Endodermal cell (in vitro differentiated cells): ENCODE measurements around the gene ANKS3. TPM values are rescaled to one million over a fixed set of nuclear protein-coding genes. Genes with fewer than 3 reads are reported as not detected.

ENCODE experiments used
- DNase-seq: peaks from one replicate; pipeline ENCODE4 v3.0.0-alpha.2; 2017
- H3K27ac ChIP-seq: 2 replicates; pipeline ENCODE4 v1.5.1; 2013; ENCODE audit warnings: mild to moderate bottlenecking, low read depth, low read length, moderate library complexity
- H3K27me3 ChIP-seq: 2 replicates; pipeline ENCODE4 v1.6.1; 2013; ENCODE audit warnings: mild to moderate bottlenecking, low read length, moderate library complexity; ENCODE audit not compliant: insufficient read depth, control insufficient read depth, poor library complexity, severe bottlenecking
- H3K36me3 ChIP-seq: 2 replicates; pipeline ENCODE4 v1.7.0; 2013; ENCODE audit warnings: mild to moderate bottlenecking, low read length, moderate library complexity; ENCODE audit not compliant: control insufficient read depth, insufficient read depth
- H3K4me1 ChIP-seq: one replicate; pipeline ENCODE4 v1.7.0; 2013; ENCODE audit warnings: low read length; ENCODE audit not compliant: control insufficient read depth, insufficient read depth
- H3K4me3 ChIP-seq: 2 replicates; pipeline ENCODE4 v1.5.1; 2013; ENCODE audit warnings: mild to moderate bottlenecking, low read length, moderate library complexity
- H3K9ac ChIP-seq: 2 replicates; pipeline ENCODE4 v1.6.1; 2013; ENCODE audit warnings: mild to moderate bottlenecking, low read length, moderate library complexity; ENCODE audit not compliant: poor library complexity, severe bottlenecking; ENCODE audit errors: extremely low read depth
- H3K9me3 ChIP-seq: 2 replicates; pipeline ENCODE4 v1.6.1; 2013; ENCODE audit warnings: mild to moderate bottlenecking, low read length, moderate library complexity; ENCODE audit not compliant: control insufficient read depth
- H3K27ac Mint-ChIP-seq: 2 replicates; pipeline ENCODE4 v1.8.0; 2020; ENCODE audit warnings: mixed read lengths
- H3K27me3 Mint-ChIP-seq: 2 replicates; pipeline ENCODE4 v1.8.0; 2021; ENCODE audit warnings: mild to moderate bottlenecking, mixed read lengths; ENCODE audit not compliant: insufficient read depth
- H3K36me3 Mint-ChIP-seq: 2 replicates; pipeline ENCODE4 v1.8.0; 2020; ENCODE audit warnings: low read depth, mixed read lengths
- H3K4me1 Mint-ChIP-seq: 2 replicates; pipeline ENCODE4 v1.8.0; 2020; ENCODE audit warnings: mixed read lengths
- H3K4me3 Mint-ChIP-seq: 2 replicates; pipeline ENCODE4 v1.8.0; 2020; ENCODE audit warnings: mild to moderate bottlenecking, moderate library complexity, mixed read lengths
- H3K9me3 Mint-ChIP-seq: 2 replicates; pipeline ENCODE4 v1.8.0; 2020; ENCODE audit warnings: mild to moderate bottlenecking, mixed read lengths
- WGBS, 2 experiments: methylation state at CpG; one replicate each; pipeline versions ENCODE4 v1.1.5 to v1.1.7; 2013; ENCODE audit warnings: missing lambda C conversion rate in 2 of 2, mixed read lengths in 1 of 2; ENCODE audit not compliant: insufficient coverage in 1 of 2, insufficient read length in 1 of 2; 5-methylcytosine and 5-hydroxymethylcytosine counted together
- total RNA-seq, 2 donors: library from RNA; stranded (reverse); fragmentation: NEBNext Ultra II Directional in 1 of 2; extraction: Animal tissue kit (Norgen Biotek cat#: 25700) in 1 of 2; gene quantifications; 2 replicates in 1 of 2; 3 replicates in 1 of 2; pipeline ENCODE4 v1.2.1, GENCODE V29; 2021
- TF ChIP-seq, protein P1 (sequence below): fragments of 200-600 bp; sonication (generic); conservative IDR thresholded peaks from 2 replicates; pipeline ENCODE4 v1.5.0; 2021; ENCODE audit warnings: antibody characterized with exemption, mild to moderate bottlenecking

Gene ANKS3
- total RNA-seq, 2 donors from 2014 or later = 32.4 to 41.0 TPM

GRCh38 chr16:4674926-4675530 is 59.0 kb downstream of the ANKS3 start:
- no peak for DNase-seq
- Histone ChIP-seq H3K27me3 (no peaks in the 10 kb centered on the region), H3K9me3 (no peaks in the 10 kb centered on the region), H3K4me1 (no peaks in the 10 kb centered on the region), H3K4me3 (no peak overlapping the region), H3K36me3 (peaks cover 42% of the 10 kb centered on the region), H3K9ac (no peak overlapping the region), H3K27ac (no peak overlapping the region)
- 94% methylated on average over 5 of the region's 9 CpGs; no CpG with 5 or more reads in 1 of the 2 experiments for WGBS, 2 experiments
- Mint-ChIP-seq H3K27me3 (no peaks in the 10 kb centered on the region), H3K4me1 (no peaks in the 10 kb centered on the region), H3K4me3 (no peak overlapping the region), H3K27ac (no peak overlapping the region), H3K9me3 (no peaks in the 10 kb centered on the region), H3K36me3 (peaks cover 37% of the 10 kb centered on the region)
- TF ChIP-seq, protein P1, sequence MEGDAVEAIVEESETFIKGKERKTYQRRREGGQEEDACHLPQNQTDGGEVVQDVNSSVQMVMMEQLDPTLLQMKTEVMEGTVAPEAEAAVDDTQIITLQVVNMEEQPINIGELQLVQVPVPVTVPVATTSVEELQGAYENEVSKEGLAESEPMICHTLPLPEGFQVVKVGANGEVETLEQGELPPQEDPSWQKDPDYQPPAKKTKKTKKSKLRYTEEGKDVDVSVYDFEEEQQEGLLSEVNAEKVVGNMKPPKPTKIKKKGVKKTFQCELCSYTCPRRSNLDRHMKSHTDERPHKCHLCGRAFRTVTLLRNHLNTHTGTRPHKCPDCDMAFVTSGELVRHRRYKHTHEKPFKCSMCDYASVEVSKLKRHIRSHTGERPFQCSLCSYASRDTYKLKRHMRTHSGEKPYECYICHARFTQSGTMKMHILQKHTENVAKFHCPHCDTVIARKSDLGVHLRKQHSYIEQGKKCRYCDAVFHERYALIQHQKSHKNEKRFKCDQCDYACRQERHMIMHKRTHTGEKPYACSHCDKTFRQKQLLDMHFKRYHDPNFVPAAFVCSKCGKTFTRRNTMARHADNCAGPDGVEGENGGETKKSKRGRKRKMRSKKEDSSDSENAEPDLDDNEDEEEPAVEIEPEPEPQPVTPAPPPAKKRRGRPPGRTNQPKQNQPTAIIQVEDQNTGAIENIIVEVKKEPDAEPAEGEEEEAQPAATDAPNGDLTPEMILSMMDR = no peak

GRCh38 chr16:4673387-4674046 is 60.6 kb downstream of the ANKS3 start:
- Histone ChIP-seq H3K4me3 (no peak overlapping the region), H3K9ac (no peak overlapping the region), H3K27me3 (no peaks in the 10 kb centered on the region), H3K4me1 (no peaks in the 10 kb centered on the region), H3K9me3 (no peaks in the 10 kb centered on the region), H3K27ac (peak overlapping the region; percentile 66), H3K36me3 (peaks cover 50% of the 10 kb centered on the region)
- Mint-ChIP-seq H3K27ac (no peak overlapping the region), H3K9me3 (no peaks in the 10 kb centered on the region), H3K27me3 (no peaks in the 10 kb centered on the region), H3K36me3 (peaks cover 42% of the 10 kb centered on the region), H3K4me1 (no peaks in the 10 kb centered on the region), H3K4me3 (no peak overlapping the region)
- TF ChIP-seq, protein P1 = no peak
- 94% methylated on average over 21 to 31 of the region's 33 CpGs for WGBS, 2 experiments
- no peak for DNase-seq

- no peaks in the 10 kb centered on the region for H3K9me3 ChIP-seq
Measured at GRCh38 chr16:4668313-4668960, 65.6 kb downstream of the ANKS3 start.

More at GRCh38 chr16:4668313-4668960, 65.6 kb downstream of the ANKS3 start:
- Mint-ChIP-seq H3K9me3 (no peaks in the 10 kb centered on the region), H3K36me3 (peaks cover 49% of the 10 kb centered on the region), H3K27me3 (no peaks in the 10 kb centered on the region), H3K4me3 (no peak overlapping the region), H3K4me1 (peaks cover 2% of the 10 kb centered on the region), H3K27ac (no peak overlapping the region)
- H3K4me3 ChIP-seq = no peak overlapping the region
- H3K4me1 ChIP-seq = no peaks in the 10 kb centered on the region
- no peaks in the 10 kb centered on the region for H3K27me3 ChIP-seq
- H3K9ac ChIP-seq = no peak overlapping the region
- no peak for DNase-seq
- H3K36me3 ChIP-seq = peaks cover 65% of the 10 kb centered on the region
- TF ChIP-seq, protein P1 = no peak
- WGBS, 2 experiments = 89 to 91% methylated on average over 9 to 10 of the region's 10 CpGs
- no peak overlapping the region for H3K27ac ChIP-seq
